Fibroblast of skin of left biceps (primary cell): ENCODE data around the gene TALDO1.
"Not testable (repeated sequence)": the region's sequence is repeated elsewhere in the genome, so short reads cannot be mapped to it uniquely, and the experiment has no call there.

Source experiments
- DNase-seq, 2 experiments: peaks; one replicate each; pipeline ENCODE4 v3.0.0-alpha.2; 2013; ENCODE audit warnings: low read depth in 2 of 2

The TALDO1 gene

DNA sequence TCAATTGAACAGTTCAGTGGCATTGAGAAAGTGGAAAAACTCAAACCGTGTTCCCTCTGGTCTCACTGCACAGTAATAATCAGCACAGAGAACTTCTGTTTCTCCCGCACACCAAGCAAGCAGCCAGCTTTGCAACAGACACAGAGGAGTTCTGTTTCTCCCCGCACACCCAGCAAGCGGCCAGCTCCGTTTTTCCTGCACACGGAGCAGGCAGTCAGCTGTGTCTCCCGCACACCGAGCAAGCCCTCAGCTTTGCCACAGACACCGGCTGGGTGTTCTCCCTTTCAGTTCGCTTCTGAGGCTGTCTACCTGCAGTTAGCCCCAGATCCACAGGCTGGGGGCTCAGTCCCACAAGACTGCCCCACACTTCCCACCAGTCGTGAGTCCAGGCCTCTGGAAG lies 9.9 kb upstream of the TALDO1 start:
- no peak for DNase-seq

DNA sequence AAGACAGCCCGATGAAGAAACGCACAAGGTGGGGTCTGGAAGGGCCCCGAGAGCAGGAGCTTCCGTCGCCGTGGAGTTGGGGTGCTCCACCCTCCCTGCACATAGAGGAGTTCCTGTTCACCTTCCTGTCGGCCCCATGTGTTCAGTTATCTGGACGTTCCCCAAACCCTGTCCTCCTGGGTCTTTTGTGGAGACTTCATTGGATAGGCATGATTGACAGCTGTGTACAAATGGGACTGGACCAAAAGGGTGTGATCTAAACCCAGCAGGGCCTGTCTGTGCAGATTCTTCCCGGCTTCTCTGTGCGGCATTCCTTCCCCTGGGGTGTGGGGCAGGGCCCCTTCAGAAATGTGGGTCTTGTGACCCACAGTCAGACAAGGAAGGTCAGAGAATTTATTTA lies 9.4 kb upstream of the TALDO1 start:
- DNase-seq, result not testable (repeated sequence)

DNA sequence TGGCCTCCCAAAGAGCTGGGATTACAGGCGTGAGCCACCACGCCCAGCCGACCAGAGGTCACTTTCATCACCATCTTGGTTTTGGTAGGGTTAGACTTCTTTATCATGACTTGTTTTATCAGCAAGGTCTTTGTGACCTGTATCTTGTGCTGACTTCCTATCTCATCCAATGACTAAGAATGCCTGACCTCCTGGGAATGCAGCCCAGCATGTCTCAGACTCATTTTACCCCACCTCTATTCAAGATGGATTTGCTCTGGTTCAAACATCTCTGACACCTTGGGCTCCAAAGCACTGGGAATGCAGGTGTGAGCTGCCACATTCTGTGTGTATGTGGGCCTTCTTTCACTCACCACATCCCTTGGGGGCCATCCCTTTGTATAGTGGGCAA lies 5.1 kb upstream of the TALDO1 start:
- DNase-seq, result no peak

- no peak for DNase-seq
Observed at GRCh38 chr11:742571-743201, 4.6 kb upstream of the TALDO1 start.

GRCh38 chr11:745428-745827 lies 1.8 kb upstream of the TALDO1 start:
- DNase-seq, result no peak

GRCh38 chr11:746289-747157 lies 741 bp upstream of the TALDO1 start:
- DNase-seq, result no peak

- DNase-seq, result no peak
Observed at GRCh38 chr11:748007-748359, 719 bp downstream of the TALDO1 start.

- DNase-seq, result no peak
Observed at GRCh38 chr11:749731-750130, 2.5 kb downstream of the TALDO1 start.

DNA sequence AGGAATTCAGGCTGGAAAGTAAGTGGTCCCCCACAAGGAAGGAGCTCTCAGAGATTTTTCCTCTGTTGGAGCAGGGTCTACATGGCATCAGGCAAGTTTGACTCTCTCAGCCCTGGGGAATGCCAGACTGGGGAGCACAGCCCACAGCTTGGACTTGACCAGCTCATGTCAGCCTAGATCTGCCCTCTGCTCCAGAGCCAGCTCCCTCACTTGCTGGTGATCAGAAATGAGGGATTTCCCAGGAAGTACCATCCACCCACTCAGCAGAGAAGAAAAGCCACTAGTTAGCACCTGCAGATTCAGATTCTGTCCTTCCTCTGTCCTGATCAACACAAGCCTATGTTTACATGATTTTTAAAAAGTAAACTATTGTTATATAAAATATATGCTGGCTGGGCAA lies 13.0 kb downstream of the TALDO1 start:
- no peak for DNase-seq

DNA sequence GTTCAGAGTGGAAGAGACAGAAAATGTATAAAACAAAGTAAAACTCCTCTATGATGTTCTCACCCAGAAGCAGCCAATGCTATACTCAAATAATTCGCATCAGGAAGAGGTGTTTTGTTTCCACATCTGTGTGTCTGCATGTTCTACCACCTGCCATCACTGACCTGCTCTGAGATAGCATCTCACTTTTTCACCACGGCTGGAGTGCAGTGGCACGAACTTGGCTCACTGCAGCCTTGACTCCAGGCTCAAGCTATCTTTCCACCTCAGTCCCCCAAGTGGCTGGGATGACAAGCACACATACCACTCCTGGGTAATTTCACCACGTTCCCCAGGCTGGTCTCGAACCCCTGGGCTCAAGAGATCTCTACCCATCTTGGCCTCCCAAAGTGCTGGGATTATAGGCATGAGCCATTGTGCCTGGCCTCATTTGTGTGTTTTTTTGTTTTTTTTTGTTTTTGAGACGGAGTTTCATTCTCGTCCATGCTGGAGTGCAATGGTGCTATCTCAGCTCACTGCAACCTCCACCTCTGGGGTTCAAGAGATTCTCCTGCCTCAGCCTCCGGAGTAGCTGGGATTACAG lies 14.4 kb downstream of the TALDO1 start:
- DNase-seq, result no peak

DNA sequence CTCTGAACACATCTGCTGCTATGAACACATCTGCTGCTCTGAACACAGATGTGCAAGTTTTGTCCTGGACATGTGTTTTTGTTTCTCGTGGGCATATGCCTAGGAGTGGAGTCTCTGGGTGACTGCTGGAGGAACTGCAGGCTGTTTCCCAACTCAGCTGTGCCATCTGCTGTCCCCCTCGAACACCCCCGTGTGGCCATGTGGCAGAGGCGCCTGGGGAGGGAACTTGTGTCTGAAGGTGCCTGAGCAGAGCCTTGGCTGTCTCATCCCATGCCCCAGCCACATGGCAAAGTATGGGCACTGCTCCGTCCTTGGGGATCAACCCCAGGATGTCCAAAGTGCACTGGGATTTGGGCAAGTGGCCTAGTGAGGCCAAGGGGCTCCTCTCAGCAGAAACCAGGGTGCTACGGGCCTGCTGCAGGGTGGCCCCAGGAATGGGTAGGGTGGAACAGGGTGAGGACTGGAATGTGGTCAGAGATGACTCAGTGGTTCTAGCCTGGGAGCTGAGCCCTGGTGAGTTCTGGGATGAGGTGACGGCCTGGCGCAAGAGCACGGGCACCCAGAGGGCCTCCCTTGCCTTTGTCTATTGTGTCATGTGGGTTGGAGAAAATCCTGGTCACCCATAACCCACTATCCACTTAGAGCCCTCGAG lies 15.3 kb downstream of the TALDO1 start:
- DNase-seq, result no peak

DNA sequence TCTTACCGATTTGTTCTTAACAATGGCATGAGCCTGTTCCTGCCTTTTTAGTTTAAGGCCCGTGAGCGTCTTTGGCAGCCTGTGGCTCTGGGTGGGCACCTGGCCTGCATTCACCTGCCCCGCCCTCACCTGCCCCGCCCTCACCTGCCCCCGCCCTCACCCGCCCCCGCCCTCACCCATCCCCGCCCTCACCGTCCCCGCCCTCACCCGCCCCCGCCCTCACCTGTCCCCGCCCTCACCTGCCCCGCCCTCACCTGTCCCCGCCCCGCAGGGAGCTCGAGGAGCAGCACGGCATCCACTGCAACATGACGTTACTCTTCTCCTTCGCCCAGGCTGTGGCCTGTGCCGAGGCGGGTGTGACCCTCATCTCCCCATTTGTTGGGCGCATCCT lies 15.8 kb downstream of the TALDO1 start:
- DNase-seq, result no peak

- no peak for DNase-seq
Observed at GRCh38 chr11:763549-764321, 16.5 kb downstream of the TALDO1 start.

DNA sequence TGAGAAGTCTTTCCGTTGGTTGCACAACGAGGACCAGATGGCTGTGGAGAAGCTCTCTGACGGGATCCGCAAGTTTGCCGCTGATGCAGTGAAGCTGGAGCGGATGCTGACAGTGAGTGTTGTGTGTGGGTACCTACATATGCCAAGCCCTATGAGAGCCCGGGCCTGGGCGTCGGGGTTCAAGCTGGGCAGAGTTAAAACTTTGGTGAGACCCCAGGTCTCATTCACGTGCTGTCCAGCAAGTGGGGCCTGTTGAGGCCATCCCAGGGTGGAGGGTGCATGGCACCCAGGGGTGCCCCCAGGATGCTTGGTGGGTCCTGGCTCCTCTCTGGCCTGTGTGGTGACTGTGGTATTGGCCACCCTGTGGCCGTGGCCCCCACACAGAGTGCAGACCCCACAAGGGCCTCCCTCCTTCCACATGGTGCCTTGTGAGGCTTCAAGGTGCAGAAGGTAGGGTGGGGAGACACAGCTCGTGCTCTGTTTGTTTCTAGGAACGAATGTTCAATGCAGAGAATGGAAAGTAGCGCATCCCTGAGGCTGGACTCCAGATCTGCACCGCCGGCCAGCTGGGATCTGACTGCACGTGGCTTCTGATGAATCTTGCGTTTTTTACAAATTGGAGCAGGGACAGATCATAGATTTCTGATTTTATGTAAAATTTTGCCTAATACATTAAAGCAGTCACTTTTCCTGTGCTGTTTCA lies 17.2 kb downstream of the TALDO1 start:
- no peak for DNase-seq

DNA sequence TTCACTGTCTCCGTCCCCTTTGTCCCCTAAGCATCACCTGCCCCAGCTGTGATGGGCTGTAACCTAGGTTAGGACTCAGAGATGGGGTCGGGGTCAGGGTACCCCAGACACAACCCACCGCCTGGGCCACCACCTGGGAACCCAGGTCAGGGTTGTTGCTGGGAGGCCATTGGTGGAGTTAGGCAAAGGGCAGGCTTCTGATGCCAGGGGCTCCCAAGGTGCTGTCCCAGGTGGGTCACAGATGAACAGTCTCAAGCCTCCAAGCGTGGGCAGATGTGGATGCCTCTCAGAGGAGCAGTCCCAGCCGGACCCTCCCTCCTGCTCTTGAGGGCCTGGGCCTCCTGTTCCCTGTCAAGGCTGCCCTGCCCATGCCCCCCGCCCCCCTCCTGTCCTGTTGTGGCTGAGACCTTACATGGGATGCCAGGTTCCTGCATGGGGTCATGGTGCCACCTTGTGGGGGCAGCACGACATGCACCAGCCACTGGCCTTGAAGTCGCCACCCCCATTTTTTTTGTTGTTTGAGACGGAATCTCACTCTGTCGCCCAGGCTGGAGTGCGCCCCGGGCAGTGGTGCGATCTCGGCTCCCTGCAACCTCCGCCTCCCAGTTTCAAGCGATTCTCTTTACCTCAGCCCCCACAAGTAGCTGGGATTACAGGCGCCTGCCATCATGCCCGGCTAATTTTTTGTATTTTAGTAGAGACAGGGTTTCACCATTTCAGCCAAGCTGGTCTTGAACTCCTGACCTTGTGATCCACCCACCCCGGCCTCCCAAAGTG lies 17.9 kb downstream of the TALDO1 start:
- DNase-seq, result no peak

- DNase-seq, result no peak
Observed at GRCh38 chr11:765802-766091, 18.5 kb downstream of the TALDO1 start.

DNA sequence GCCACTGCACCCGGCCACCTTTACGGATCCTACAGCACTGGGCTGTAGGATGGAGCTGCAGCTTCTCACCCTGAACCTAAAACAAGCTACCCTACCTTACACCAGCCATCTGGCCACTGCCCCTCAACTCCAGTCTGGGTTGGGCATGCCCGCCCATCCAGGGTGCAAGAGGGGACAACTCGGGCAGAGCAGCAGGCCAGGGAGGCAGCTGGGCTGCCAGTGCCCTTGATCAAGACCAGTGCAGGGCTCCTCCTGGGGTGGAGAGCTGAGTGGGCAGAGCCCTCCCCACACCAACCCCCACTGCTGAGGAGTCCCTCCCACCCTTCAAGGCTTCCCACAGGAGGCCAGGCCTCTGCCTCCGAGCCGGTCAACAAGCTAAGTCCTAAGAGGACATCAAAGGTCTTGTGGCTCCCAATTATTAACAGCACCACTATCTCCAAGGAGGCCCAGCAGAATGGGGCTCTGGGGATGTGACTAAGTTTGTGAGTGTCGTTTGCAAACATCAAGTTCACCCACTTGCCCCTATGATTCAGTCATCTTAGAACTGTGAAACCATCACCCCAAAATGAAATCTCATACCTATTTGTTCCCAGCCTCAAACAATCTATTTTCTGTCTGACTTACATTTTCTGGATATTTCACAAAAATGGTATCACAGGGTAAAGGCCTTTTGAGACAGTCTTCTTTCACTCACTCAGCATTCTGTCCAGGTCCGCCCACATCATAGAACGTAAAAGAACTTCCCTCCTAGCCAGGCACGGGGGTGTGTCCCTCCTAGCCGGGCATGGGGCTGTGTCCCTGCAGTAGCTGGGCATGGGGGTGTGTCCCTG lies 19.1 kb downstream of the TALDO1 start:
- DNase-seq, result no peak

GRCh38 chr11:766936-767210 lies 19.6 kb downstream of the TALDO1 start:
- DNase-seq, result no peak

DNA sequence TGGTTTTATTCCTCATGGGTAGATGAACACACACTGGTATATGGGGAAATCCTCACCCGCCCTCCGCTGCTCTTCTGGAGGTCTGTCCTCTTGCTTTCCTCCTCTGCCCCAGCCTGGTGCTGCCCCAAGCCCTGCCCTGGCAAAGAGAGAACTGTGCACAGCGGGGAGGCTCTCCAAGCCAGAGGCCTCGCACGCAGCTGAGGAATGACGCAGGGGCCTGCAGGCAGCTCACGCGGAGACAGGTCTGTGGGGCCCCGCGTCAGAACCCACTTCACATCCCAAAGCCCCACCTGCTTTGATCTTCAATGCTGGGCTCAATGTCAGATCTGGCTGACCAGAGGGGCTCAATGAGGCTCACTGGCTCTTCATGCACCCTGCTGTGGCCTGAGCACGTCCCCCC lies 20.0 kb downstream of the TALDO1 start:
- no peak for DNase-seq
